IMR-90 (cell line): Measurements from ENCODE around the gene RPL18. TPM values are rescaled to one million over a fixed set of nuclear protein-coding genes. Genes with fewer than 3 reads are reported as not detected.

ENCODE experiments used
- ATAC-seq: fragments of 200-7000 bp; cut with Tn5 transposase; 2 replicates; pipeline ENCODE4 v1.9.1; 2020; ENCODE audit warnings: low read depth, mild to moderate bottlenecking, moderate library complexity
- BruUV-seq: library from RNA; stranded (reverse); fragments of 400-500 nt; replicated peaks from 2 replicates; lab custom pipeline; 2021; lab: Mats Ljungman, UMichigan
- CTCF ChIA-PET: fragments of 300-600 bp; formaldehyde crosslinking; extraction: SDS; loops from one replicate; lab custom pipeline; 2021; ENCODE audit warnings: antibody characterized with exemption; lab: Yijun Ruan, JAX
- POLR2A ChIA-PET: fragments of 300-600 bp; sonication (Branson Sonifier 250); formaldehyde crosslinking; loops from one replicate; lab custom pipeline; 2022; ENCODE audit warnings: antibody characterized with exemption; ENCODE audit not compliant: unreplicated experiment; lab: Charles Lee
- DNase-seq: peaks from one replicate; pipeline ENCODE4 v3.0.0; 2013
- H2AFZ ChIP-seq: replicated peaks from 2 replicates; pipeline ENCODE3; 2013; ENCODE audit warnings: low read length, mild to moderate bottlenecking; ENCODE audit not compliant: poor library complexity
- H2AK5ac ChIP-seq: 2 replicates; pipeline ENCODE4 v1.6.1; 2013; ENCODE audit warnings: low read depth, low read length, inconsistent platforms
- H2AK9ac ChIP-seq: replicated peaks from 2 replicates; pipeline ENCODE3; 2013; ENCODE audit warnings: mild to moderate bottlenecking, low read depth, low read length, moderate library complexity; ENCODE audit not compliant: poor library complexity
- H2BK120ac ChIP-seq: 2 replicates; pipeline ENCODE4 v1.6.1; 2013; ENCODE audit warnings: low read depth, low read length, inconsistent platforms
- H2BK15ac ChIP-seq: 3 replicates; pipeline ENCODE4 v1.6.1; 2013; ENCODE audit warnings: low read depth, low read length, inconsistent platforms
- H2BK20ac ChIP-seq: 2 replicates; pipeline ENCODE4 v1.6.1; 2013; ENCODE audit warnings: low read depth, mild to moderate bottlenecking, inconsistent platforms, low read length, moderate library complexity
- H2BK5ac ChIP-seq: 2 replicates; pipeline ENCODE4 v1.6.1; 2013; ENCODE audit warnings: mild to moderate bottlenecking, low read depth, low read length, inconsistent platforms; ENCODE audit not compliant: poor library complexity, severe bottlenecking
- H3K14ac ChIP-seq: replicated peaks from 2 replicates; pipeline ENCODE4 v1.6.1; 2013; ENCODE audit warnings: low read depth, low read length, inconsistent platforms
- H3K18ac ChIP-seq: 2 replicates; pipeline ENCODE4 v1.6.1; 2013; ENCODE audit warnings: low read depth, low read length, control low read depth
- H3K23ac ChIP-seq: 2 replicates; pipeline ENCODE4 v1.6.1; 2013; ENCODE audit warnings: low read depth, low read length, inconsistent platforms
- H3K27ac ChIP-seq: 2 replicates; pipeline ENCODE4 v1.5.1; 2013; ENCODE audit warnings: mild to moderate bottlenecking, control low read depth, low read length; ENCODE audit not compliant: insufficient read depth
- H3K27me3 ChIP-seq: 2 replicates; pipeline ENCODE4 v1.6.1; 2013; ENCODE audit warnings: low read length; ENCODE audit not compliant: control insufficient read depth, insufficient read depth
- H3K36me3 ChIP-seq: 2 replicates; pipeline ENCODE4 v1.6.1; 2013; ENCODE audit warnings: low read length, mixed read lengths; ENCODE audit not compliant: control insufficient read depth, insufficient read depth
- H3K4ac ChIP-seq: 2 replicates; pipeline ENCODE4 v1.6.1; 2013; ENCODE audit warnings: low read depth, low read length, inconsistent platforms
- H3K4me1 ChIP-seq: 2 replicates; pipeline ENCODE4 v1.6.1; 2013; ENCODE audit warnings: low read length, mixed read lengths; ENCODE audit not compliant: control insufficient read depth, insufficient read depth
- H3K4me2 ChIP-seq: 2 replicates; pipeline ENCODE4 v1.6.1; 2013; ENCODE audit warnings: low read depth, mild to moderate bottlenecking, control low read depth, low read length, moderate library complexity
- H3K4me3 ChIP-seq: 2 replicates; pipeline ENCODE4 v1.5.1; 2013; ENCODE audit warnings: low read depth, mild to moderate bottlenecking, control low read depth, low read length, moderate library complexity; ENCODE audit not compliant: insufficient read depth
- H3K56ac ChIP-seq: 2 replicates; pipeline ENCODE4 v1.6.1; 2013; ENCODE audit warnings: low read length, inconsistent platforms; ENCODE audit not compliant: insufficient read depth; ENCODE audit errors: extremely low read depth
- H3K79me1 ChIP-seq, 2 experiments: 2 replicates each; pipeline ENCODE4 v1.6.1; 2013; ENCODE audit warnings: low read length in 2 of 2, inconsistent platforms in 1 of 2, low read depth in 1 of 2
- H3K9ac ChIP-seq: 2 replicates; pipeline ENCODE4 v1.6.1; 2013; ENCODE audit warnings: low read depth, low read length, control low read depth
- H3K9me1 ChIP-seq: 2 replicates; pipeline ENCODE4 v1.6.1; 2013; ENCODE audit warnings: low read length, inconsistent platforms; ENCODE audit not compliant: insufficient read depth
- H3K9me3 ChIP-seq: 2 replicates; pipeline ENCODE4 v1.6.1; 2013; ENCODE audit warnings: low read length; ENCODE audit not compliant: control insufficient read depth, insufficient read depth
- H4K20me1 ChIP-seq: 2 replicates; pipeline ENCODE4 v1.6.1; 2013; ENCODE audit warnings: low read length, inconsistent platforms; ENCODE audit not compliant: insufficient read depth
- H4K5ac ChIP-seq: 2 replicates; pipeline ENCODE4 v1.6.1; 2013; ENCODE audit warnings: mild to moderate bottlenecking, low read depth, low read length, control low read depth
- H4K8ac ChIP-seq, 2 experiments: 2 replicates each; pipeline ENCODE4 v1.6.1; 2013; ENCODE audit warnings: low read depth in 2 of 2, low read length in 2 of 2, control low read depth in 1 of 2, inconsistent platforms in 1 of 2
- H4K91ac ChIP-seq: 2 replicates; pipeline ENCODE4 v1.6.1; 2013; ENCODE audit warnings: low read depth, low read length, inconsistent platforms; ENCODE audit not compliant: insufficient read depth
- BHLHE40 ChIP-seq: fragments of 150-350 bp; IDR thresholded peaks from 2 replicates; pipeline ENCODE4 v1.6.1; 2016; ENCODE audit warnings: mild to moderate bottlenecking, low read depth, low read length
- CEBPB ChIP-seq: IDR thresholded peaks from 2 replicates; pipeline ENCODE4 v1.6.1; 2012; ENCODE audit warnings: low read depth, low read length, improper control_type of control experiment
- CHD1 ChIP-seq: IDR thresholded peaks from 2 replicates; pipeline ENCODE4 v1.6.1; 2012; ENCODE audit warnings: low read depth, low read length, improper control_type of control experiment
- CTCF ChIP-seq: conservative IDR thresholded peaks from 2 replicates; pipeline ENCODE4 v1.5.1; 2012; ENCODE audit warnings: mild to moderate bottlenecking, low read depth, low read length, improper control_type of control experiment
- ELK1 ChIP-seq: fragments of 150-350 bp; IDR thresholded peaks from 2 replicates; pipeline ENCODE4 v1.6.1; 2016; ENCODE audit warnings: low read depth, mild to moderate bottlenecking, low read length, moderate library complexity, borderline replicate concordance
- FOS ChIP-seq: fragments of 150-350 bp; IDR thresholded peaks from 2 replicates; pipeline ENCODE4 v1.6.1; 2016; ENCODE audit warnings: low read depth, low read length
- MAFK ChIP-seq: IDR thresholded peaks from 2 replicates; pipeline ENCODE4 v1.6.1; 2012; ENCODE audit warnings: low read depth, low read length, improper control_type of control experiment
- MAZ ChIP-seq: IDR thresholded peaks from 2 replicates; pipeline ENCODE4 v1.6.1; 2012; ENCODE audit warnings: low read depth, mild to moderate bottlenecking, low read length, improper control_type of control experiment, moderate library complexity, borderline replicate concordance
- MXI1 ChIP-seq: IDR thresholded peaks from 2 replicates; pipeline ENCODE4 v1.6.1; 2012; ENCODE audit warnings: low read depth, mild to moderate bottlenecking, low read length, moderate library complexity, borderline replicate concordance
- NFE2L2 ChIP-seq: fragments of 150-350 bp; IDR thresholded peaks from 2 replicates; pipeline ENCODE4 v1.6.1; 2016; ENCODE audit warnings: low read depth, mild to moderate bottlenecking, low read length
- POLR2A ChIP-seq: IDR thresholded peaks from 2 replicates; pipeline ENCODE4 v1.6.1; 2012; ENCODE audit warnings: mild to moderate bottlenecking, low read depth, low read length
- RAD21 ChIP-seq: IDR thresholded peaks from 2 replicates; pipeline ENCODE4 v1.6.1; 2012; ENCODE audit warnings: low read length, improper control_type of control experiment
- RCOR1 ChIP-seq: IDR thresholded peaks from 2 replicates; pipeline ENCODE4 v1.6.1; 2012; ENCODE audit warnings: mild to moderate bottlenecking, low read length, improper control_type of control experiment; ENCODE audit not compliant: insufficient replicate concordance
- RFX5 ChIP-seq: IDR thresholded peaks from 2 replicates; pipeline ENCODE4 v1.8.0; 2012; ENCODE audit warnings: low read depth, mild to moderate bottlenecking, low read length, moderate library complexity
- SMC3 ChIP-seq: fragments of 150-350 bp; IDR thresholded peaks from 2 replicates; pipeline ENCODE4 v1.6.1; 2016; ENCODE audit warnings: low read depth, mild to moderate bottlenecking, antibody characterized with exemption, low read length, moderate library complexity
- USF2 ChIP-seq: fragments of 150-350 bp; IDR thresholded peaks from 2 replicates; pipeline ENCODE4 v1.6.1; 2017; ENCODE audit warnings: mild to moderate bottlenecking, antibody characterized with exemption, low read length, low read depth
- WGBS, 2 experiments: methylation state at CpG; one replicate each; pipeline versions ENCODE4 v1.1.5 to v1.1.7; 2013; ENCODE audit warnings: missing lambda C conversion rate in 2 of 2; ENCODE audit not compliant: insufficient read length in 1 of 2; ENCODE audit errors: extremely low coverage in 2 of 2; 5-methylcytosine and 5-hydroxymethylcytosine counted together
- dilution Hi-C: fragments of 300-500 bp; cut with HindIII; formaldehyde crosslinking; loops from one replicate; pipeline ENCODE4 v1.14.3; 2018; ENCODE audit warnings: low sequenced_read_pairs; ENCODE audit not compliant: unreplicated experiment
- in situ Hi-C: fragments of 300-500 bp; cut with MboI; formaldehyde crosslinking; loops from 3 replicates; pipeline ENCODE4 v1.14.3; 2019; ENCODE audit warnings: low sequenced_read_pairs, inconsistent platforms, mixed read lengths
- intact Hi-C: fragments of 100-400 bp; cut with micrococcal nuclease; formaldehyde crosslinking; loops from 2 replicates; pipeline ENCODE4 v1.10.0; 2022
- polyA plus RNA-seq, 3 experiments: library from polyadenylated mRNA; depleted of rRNA; stranded (reverse); fragments of >200 nt; gene quantifications; 2 replicates each; pipeline ENCODE4 v1.2.3, GENCODE V29; 2012; ENCODE audit warnings: low replicate concordance in 1 of 3
- total RNA-seq: library from RNA; depleted of rRNA; stranded (reverse); fragments of >200 nt; gene quantifications from 2 replicates; pipeline ENCODE4 v1.2.3, GENCODE V29; 2012

RPL18 gene
- total and polyA plus RNA-seq, 2 of the 4 experiments (the other 2 are of a cell fraction), result 1,909 to 2,254 TPM

- H2BK15ac ChIP-seq, result no peak overlapping the region
- H4K91ac ChIP-seq, result no peak overlapping the region
- H3K4me1 ChIP-seq, result no peaks in the 10 kb centered on the region
- no peaks in the 10 kb centered on the region for H3K9me3 ChIP-seq
- H3K18ac ChIP-seq, result no peak overlapping the region
- no peak overlapping the region for H3K4ac ChIP-seq
- ChIA-PET CTCF (no interaction called here), POLR2A (no interaction called here)
- H3K4me2 ChIP-seq, result no peak overlapping the region
- no peaks in the 10 kb centered on the region for H3K79me1 ChIP-seq
- no peak overlapping the region for H3K4me3 ChIP-seq
- H2BK120ac ChIP-seq, result no peak overlapping the region
- dilution Hi-C loops (no loop called here), in situ Hi-C loops (no loop called here), intact Hi-C loops (no loop called here)
- no peak overlapping the region for H3K56ac ChIP-seq
- H3K9ac ChIP-seq, result no peak overlapping the region
- H3K27me3 ChIP-seq, result peaks cover 16% of the 10 kb centered on the region
- H3K23ac ChIP-seq, result no peak overlapping the region
- H4K5ac ChIP-seq, result no peak overlapping the region
- no peak overlapping the region for H2AFZ ChIP-seq
- no peak overlapping the region for H3K14ac ChIP-seq
- TF ChIP-seq RCOR1, result no peak
- TF ChIP-seq POLR2A, result no peak
- no peak for TF ChIP-seq SMC3
- TF ChIP-seq USF2, result no peak
- no peak for TF ChIP-seq ELK1
- TF ChIP-seq RFX5, result no peak
- TF ChIP-seq CEBPB, result no peak
- TF ChIP-seq CTCF, result no peak
- TF ChIP-seq MXI1, result no peak
- TF ChIP-seq BHLHE40, result no peak
- no peak for TF ChIP-seq MAZ
- TF ChIP-seq CHD1, result no peak
- no peak for TF ChIP-seq NFE2L2
- no peak for TF ChIP-seq MAFK
- TF ChIP-seq RAD21, result no peak
- no peak for TF ChIP-seq FOS
- H2BK20ac ChIP-seq, result no peak overlapping the region
- no peaks in the 10 kb centered on the region for H3K36me3 ChIP-seq
- no peak overlapping the region for H2BK5ac ChIP-seq
- 69% methylated on average over 3 of the region's 6 CpGs; no CpG with 5 or more reads in 1 of the 2 experiments for WGBS, 2 experiments
- DNase-seq, result no peak
- no peaks in the 10 kb centered on the region for H3K9me1 ChIP-seq
- no peak overlapping the region for H3K27ac ChIP-seq
- BruUV-seq, result no TSS peak
- no peak overlapping the region for H4K8ac ChIP-seq
- H2AK5ac ChIP-seq, result no peak overlapping the region
- H2AK9ac ChIP-seq, result no peak overlapping the region
- no peaks in the 10 kb centered on the region for H4K20me1 ChIP-seq
- no peak for ATAC-seq
These were observed 23.1 kb downstream of the RPL18 start for GRCh38 chr19:48595833-48596232.
